GM12874 (cell line): ENCODE measurements around the gene ENPP3.

ENCODE experiments used
- CTCF ChIP-seq: IDR thresholded peaks from 2 replicates; pipeline ENCODE4 v1.5.1; 2011; ENCODE audit warnings: low read depth, mild to moderate bottlenecking, control low read depth, low read length, moderate library complexity; ENCODE audit not compliant: insufficient read depth

Gene ENPP3

DNA sequence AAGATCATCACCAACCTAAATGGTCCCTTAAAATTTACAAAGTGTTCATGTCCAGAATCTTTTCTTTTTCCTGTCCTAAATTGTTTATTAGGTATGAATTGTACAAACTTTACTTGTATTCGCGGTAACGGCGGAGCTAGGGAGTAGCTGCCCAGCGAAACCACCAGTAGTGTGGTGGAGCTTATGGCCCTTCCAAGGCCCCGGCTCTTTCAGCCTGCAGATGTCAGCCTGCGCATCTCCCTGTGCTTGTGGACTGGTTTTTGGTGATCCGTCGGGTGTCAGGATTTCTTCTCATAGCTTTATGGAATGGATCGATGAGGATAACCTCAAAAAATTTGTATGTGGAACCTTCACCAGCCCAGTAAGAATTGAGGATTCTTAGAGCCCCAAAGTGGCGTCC lies 143.5 kb downstream of the ENPP3 start:
- no peak for TF ChIP-seq CTCF

DNA sequence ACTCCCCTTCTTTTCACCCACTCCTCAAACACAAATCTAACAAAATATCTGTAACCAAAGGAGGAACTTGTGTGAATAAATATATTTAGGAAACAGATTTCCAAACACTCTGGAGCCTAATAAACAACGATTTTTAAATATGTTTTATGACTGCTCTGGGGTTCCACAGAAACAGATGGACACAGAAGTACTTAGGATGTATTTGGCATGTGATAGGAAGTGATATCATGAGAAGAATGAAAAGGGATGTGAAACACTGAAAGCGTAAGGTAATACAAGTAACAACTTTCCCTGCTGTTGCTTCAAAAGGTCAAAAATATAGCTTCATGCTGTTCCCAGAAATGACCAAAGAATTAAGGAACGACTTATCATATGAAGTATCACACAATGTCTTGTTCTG lies 144.6 kb downstream of the ENPP3 start:
- TF ChIP-seq CTCF: no peak

GRCh38 chr6:131782764-131783163 lies 145.7 kb downstream of the ENPP3 start:
- no peak for TF ChIP-seq CTCF

DNA sequence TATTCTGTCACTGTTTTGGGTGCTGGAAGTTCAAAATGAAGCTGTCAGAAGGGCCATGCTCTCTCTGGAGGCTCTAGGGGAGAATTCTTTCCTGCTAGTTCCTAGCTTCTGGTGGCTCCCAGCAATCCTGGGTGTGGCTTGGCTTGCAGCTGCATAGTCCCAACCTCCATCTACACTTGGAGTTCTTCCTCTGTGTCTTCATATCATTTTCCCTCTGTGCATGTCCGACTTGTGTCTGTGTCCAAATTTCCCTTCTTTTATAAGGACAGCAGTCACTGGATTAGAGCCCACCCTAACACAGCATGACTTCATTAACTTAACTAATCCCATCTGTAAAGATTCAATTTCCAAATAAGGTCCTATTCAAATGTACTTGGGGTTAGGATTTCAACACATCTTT lies 147.5 kb downstream of the ENPP3 start:
- TF ChIP-seq CTCF: no peak

GRCh38 chr6:131787079-131787478 lies 150.0 kb downstream of the ENPP3 start:
- TF ChIP-seq CTCF: no peak

DNA sequence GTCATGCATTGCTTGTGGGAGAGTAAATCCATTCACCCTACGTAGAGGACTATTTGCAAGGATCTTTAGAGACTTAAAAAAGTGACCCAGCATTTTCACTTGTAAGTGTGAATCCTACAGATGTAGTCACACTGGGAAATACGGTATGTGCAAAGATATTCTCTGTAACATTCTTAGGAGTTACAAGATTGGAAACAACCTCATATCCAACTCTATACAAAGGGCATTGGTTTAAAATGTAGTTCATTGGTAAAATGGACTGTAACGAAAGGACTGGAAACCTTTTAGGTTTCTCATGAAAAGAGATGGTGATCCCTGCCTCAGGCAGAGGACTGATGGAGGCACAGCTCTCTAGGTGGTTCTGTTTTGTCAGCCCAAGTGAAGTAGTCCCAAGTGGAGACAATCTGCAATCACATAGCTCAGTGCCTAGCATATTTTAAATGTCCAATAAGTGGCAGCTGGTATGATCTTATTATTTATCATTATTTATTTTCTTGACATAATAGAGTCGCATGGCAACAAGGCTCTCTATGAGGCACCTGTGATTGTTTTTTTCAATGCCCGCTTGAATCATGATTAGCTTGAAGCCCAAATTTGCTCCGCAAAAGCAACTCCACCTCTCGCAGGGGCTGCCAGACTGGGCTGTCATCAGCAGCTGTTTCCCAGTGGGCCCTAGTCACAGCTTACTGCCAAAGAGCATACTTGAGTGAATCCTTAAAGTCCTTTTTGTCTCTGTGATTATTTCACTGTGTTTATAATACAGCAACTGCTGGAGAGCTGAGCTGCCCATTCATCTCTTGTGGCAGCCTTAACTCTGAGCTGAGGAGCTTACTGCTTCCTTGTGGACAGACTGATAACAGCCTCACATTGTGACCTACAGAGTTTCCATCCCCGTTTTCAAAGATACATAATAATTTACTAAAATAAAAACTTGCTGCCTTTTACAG lies 150.9 kb downstream of the ENPP3 start:
- no peak for TF ChIP-seq CTCF

DNA sequence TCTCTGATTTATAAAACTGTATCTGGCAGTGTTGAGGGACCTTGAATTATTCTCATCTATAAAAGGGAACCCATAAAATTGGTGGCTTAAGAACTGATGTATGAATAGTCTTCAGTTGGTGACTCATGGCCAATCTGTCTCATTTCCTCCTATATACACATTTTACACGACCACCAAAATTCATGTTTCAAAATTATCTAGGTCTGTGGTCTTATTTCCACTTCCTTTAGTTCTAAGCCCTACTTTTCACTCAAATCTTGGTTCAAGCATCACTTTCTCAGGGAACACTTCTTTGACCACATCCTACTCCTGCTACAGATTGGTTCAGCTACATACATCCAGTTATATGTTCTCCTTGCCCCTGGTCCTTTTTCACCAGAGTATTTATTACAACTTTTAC lies 152.1 kb downstream of the ENPP3 start:
- TF ChIP-seq CTCF: no peak
